Activated gamma-delta T cell (primary cell): ENCODE data around the gene NXPE1.
"Not testable (repeated sequence)": the region's sequence is repeated elsewhere in the genome, so short reads cannot be mapped to it uniquely, and the experiment has no call there.

Experiments used
- DNase-seq: peaks from one replicate; lab custom pipeline; 2025; lab: John Stamatoyannopoulos, UW
- total RNA-seq, 2 donors: gene quantifications; one replicate each; lab custom pipeline; 2026; lab: John Stamatoyannopoulos, UW

NXPE1 gene
- total RNA-seq, result 0 to 0.09 reads per million in 2 donors

GRCh38 chr11:114559425-114560310 lies at the start of gene NXPE1:
Gene NXPE1 (minus strand): TSS chr11:114559881. CDS start chr11:114551201, 8,680 bp downstream.
- DNase-seq, result no peak

- no peak for DNase-seq
These were observed 49.7 kb upstream of the NXPE1 start for GRCh38 chr11:114609429-114609828.

- not testable (repeated sequence) for DNase-seq
These were observed 48.9 kb upstream of the NXPE1 start for GRCh38 chr11:114608605-114609004.

DNA sequence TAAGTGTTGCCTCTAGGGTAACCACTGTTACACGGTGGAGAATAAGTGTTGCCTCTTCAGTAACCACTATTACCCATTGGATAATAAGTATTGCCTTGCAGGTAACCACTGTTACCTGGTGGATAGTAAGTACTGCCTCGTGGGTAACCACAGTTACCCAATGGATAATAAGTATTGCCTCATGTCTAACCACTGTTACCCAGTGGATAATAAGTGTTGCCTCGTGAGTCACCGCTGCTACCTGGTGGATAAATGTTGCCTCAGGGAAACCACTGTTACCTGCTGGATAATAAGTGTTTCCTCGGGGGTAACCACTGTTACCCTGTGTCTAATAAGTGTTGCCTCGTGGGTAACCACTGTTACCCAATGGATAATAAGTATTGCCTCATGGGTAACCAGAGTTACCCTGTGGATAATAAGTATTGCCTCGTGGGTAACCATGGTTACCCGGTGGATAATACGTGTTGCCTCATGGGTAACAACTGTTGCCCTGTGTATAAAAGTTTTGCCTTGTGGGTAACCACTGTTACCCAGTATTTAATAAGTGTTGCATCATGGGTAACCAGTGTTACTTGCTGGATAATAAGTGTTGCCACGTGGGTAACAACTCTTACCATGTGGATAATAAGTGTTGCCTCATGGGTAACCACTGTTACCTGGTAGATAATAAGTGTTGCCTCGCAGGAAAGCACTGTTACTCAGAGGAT lies 48.2 kb upstream of the NXPE1 start:
- no peak for DNase-seq

DNA sequence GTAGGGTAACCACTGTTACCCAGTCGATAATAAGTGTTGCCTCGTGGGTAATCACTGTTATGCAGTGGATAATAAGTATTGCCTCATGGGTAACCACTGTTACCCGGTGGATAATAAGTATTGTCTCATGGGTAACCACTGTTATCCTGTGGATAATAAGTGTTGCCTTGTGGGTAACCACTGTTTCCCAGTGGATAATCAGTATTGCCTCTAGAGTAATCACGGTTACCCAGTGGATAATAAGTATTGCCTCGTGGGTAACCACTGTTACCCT lies 47.1 kb upstream of the NXPE1 start:
- DNase-seq, result not testable (repeated sequence)

GRCh38 chr11:114606003-114606801 lies 46.5 kb upstream of the NXPE1 start:
- DNase-seq, result no peak

GRCh38 chr11:114605370-114605769 lies 45.7 kb upstream of the NXPE1 start:
- no peak for DNase-seq

DNA sequence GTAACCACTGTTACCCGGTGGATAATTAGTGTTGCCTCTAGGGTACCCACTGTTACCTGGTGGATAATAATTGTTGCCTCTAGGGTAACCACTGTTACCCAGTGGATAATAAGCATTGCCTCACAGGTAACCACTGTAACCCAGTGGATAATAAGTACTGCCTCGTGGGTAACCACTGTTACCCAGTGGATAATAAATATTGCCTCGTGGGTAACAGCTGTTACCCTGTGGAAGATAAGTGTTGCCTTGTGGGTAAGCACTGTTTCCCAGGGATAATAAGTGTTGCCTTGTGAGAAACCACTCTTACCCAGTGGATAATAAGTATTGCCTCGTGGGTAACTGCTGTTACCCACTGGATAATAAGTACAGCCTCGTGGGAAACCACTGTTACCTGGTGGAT lies 45.2 kb upstream of the NXPE1 start:
- no peak for DNase-seq

DNA sequence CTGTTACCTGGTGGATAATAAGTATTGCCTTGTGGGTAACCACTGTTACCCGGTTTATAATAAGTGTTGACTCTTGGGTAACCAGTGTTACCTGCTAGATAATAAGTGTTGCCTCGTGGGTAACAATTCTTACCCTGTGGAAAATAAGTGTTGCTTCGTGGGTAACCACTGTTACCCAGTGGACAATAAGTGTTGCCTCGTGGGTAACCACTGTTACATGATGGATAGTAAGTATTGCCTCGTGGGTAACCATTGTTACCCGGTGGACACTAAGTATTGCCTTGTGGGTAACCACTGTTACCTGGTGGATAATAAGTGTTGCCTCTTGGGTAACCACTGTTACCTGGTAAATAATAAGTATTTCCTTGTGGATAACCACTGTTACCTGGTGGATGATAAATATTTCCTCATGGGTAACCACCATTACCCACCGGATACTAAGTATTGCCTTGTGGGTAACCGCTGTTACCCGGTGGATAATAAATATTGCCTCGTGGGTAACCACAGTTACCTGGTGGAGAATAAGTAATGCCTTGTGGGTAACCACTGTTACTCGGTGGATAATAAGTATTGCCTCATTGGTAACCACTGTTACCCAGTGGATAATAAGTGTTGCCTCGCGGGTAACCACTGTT lies 44.6 kb upstream of the NXPE1 start:
- DNase-seq, result no peak

- not testable (repeated sequence) for DNase-seq
These were observed 43.5 kb upstream of the NXPE1 start for GRCh38 chr11:114603151-114603550.

- no peak for DNase-seq
These were observed 38.8 kb upstream of the NXPE1 start for GRCh38 chr11:114598461-114598860.

DNA sequence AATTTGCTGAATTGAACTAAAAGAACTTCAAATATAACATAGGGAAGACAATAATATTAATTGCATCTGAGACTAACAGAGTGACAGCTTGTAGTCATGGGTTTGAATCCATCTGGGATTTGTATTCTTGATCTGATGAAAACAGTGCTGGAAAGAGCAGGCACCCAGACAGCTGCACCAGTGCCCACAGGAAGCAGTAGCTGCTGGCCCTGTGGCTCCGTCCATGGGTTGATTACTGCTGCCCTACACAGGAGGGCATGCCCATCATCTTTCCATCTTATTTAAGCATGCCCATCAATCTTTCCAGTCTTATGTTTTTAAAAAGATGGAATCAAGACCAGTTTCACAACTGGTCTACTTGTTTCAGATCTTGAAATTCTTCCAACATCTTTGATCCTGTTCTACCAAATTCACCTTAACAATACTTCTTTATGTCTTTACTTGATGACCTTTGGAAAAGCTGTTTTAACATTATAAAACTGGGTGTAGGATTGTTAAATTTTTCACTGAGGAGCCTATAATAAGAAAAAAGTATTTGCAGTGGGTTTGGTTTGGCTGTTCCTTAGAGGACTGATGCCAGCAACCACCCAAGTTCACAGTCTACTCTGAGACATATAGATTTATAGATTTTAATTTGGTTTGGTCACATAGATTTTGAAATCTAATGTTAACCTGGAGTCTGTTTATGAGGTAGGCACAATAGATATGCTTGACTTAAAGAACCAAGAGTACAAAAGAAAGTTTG lies 36.7 kb upstream of the NXPE1 start:
- DNase-seq, result no peak

GRCh38 chr11:114595571-114595970 lies 35.9 kb upstream of the NXPE1 start, which contains the start of gene NXPE4:
Gene NXPE4 (minus strand): TSS chr11:114595786. CDS start chr11:114594759, 1,027 bp downstream.
- no peak for DNase-seq

GRCh38 chr11:114594703-114595102 lies 35.0 kb upstream of the NXPE1 start:
- DNase-seq, result no peak

DNA sequence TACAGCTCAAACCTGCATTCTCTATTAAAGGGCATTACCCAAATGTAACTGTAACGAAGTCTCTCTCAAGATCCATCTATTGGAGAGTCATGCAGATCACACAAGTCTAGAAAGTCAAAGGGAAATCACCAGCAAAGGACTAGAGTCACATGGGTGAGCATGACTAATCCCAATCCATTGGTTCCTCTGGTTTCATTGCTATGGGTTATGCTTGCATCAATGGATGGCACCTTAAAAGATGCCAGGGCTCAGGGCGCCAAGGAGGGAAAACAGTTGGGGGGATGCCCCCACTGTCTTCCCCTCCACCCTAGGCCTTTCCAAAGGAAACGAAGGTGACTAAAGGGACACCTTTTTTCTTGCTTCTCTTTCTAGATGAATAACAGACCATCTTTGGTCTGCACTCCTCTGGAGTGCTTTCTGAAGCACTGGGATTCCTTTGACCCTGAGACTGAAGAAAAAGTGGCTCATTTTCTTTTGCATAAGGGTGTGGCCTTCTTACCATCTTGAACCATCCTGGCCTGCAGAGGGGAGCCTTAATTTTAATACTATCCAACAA lies 27.8 kb upstream of the NXPE1 start:
- no peak for DNase-seq

DNA sequence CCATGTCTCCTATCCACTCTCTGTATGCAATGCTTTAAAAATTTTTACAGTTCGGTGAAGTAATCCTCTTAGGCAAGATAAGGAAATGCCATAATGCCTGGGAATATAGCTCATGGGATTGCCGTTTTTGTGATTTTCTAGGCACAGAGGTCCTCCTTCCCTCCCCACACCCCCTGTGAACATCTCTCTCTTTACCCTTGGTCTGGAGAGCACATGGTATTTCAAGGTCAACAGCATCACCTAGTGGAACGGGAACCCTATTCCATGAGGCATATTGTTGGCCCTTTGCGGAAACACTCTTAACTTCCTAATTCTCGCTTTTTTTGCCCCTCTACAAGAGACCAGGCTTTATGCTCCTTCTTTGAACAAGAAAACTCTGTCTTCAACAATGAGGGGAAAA lies 27.1 kb upstream of the NXPE1 start:
- DNase-seq, result no peak

- DNase-seq, result no peak
These were observed 12.0 kb upstream of the NXPE1 start for GRCh38 chr11:114571712-114572111.

- DNase-seq, result no peak
These were observed 10.1 kb upstream of the NXPE1 start for GRCh38 chr11:114569801-114570200.

GRCh38 chr11:114566276-114566675 lies 6.6 kb upstream of the NXPE1 start:
- no peak for DNase-seq

GRCh38 chr11:114564831-114565230 lies 5.2 kb upstream of the NXPE1 start:
- no peak for DNase-seq

GRCh38 chr11:114563077-114563476 lies 3.4 kb upstream of the NXPE1 start:
- no peak for DNase-seq
